DND-41 (cell line): Measurements from ENCODE around the gene FAM3D.

Source experiments
- CTCF ChIP-seq: IDR thresholded peaks from 2 replicates; pipeline ENCODE4 v1.5.1; 2012; ENCODE audit warnings: borderline replicate concordance, low read length, moderate library complexity, mild to moderate bottlenecking; ENCODE audit not compliant: poor library complexity, severe bottlenecking; ENCODE audit errors: extremely low read depth
- EZH2 ChIP-seq: IDR thresholded peaks from 3 replicates; pipeline ENCODE4 v1.6.1; 2012; ENCODE audit warnings: borderline replicate concordance, low read depth, mild to moderate bottlenecking, moderate library complexity, low read length, inconsistent platforms; ENCODE audit not compliant: severe bottlenecking

GRCh38 chr3:58708116-58708791 is 41.7 kb upstream of the FAM3D start:
- no peak for TF ChIP-seq EZH2
- no peak for TF ChIP-seq CTCF
